Measurements from ENCODE around the gene TNFSF10. TPM values are rescaled to one million over a fixed set of nuclear protein-coding genes. Genes with fewer than 3 reads are reported as not detected.

Gene TNFSF10
- 0.09 to 0.22 TPM (median 0.14 TPM) in 5 replicates for total RNA-seq (2022; extraction: Qiagen RNA extraction)

GRCh38 chr3:172522871-172523818, at the start of gene TNFSF10:
Gene TNFSF10 (minus strand): TSS chr3:172523430. CDS start chr3:172523384, 46 bp downstream.

Other genes with a start within 250 kb of the TNFSF10 start
- gene GHSR, start 75.0 kb downstream of the TNFSF10 start, total RNA-seq (2022; extraction: Qiagen RNA extraction): not detected in 5 replicates
- gene NCEH1, start 187.6 kb upstream of the TNFSF10 start, total RNA-seq (2022; extraction: Qiagen RNA extraction): 27.7 to 38.0 TPM (median 33.3 TPM) in 5 replicates
- 65.6 to 90.5 TPM (median 77.7 TPM) in 5 replicates for gene ECT2, start 227.3 kb upstream of the TNFSF10 start, total RNA-seq (2022; extraction: Qiagen RNA extraction)

All from A549 treated with CORT108297 at 1 μM for 4 hours (cell line).